OCI-M2 (cell line): ENCODE measurements around the gene LTA.
A peak's percentile ranks its signal among the peaks of the same experiment; 100 is the strongest.
"Not testable (repeated sequence)": the region's sequence is repeated elsewhere in the genome, so short reads cannot be mapped to it uniquely, and the experiment has no call there.

Source experiments
- DNase-seq: peaks from one replicate; lab custom pipeline; 2025; ENCODE audit not compliant: unreplicated experiment; lab: John Stamatoyannopoulos, UW

The LTA gene

GRCh38 chr6:31586599-31587281 lies 14.7 kb downstream of the LTA start:
- DNase-seq, result no peak

- DNase-seq, result no peak
These were observed 16.0 kb downstream of the LTA start for GRCh38 chr6:31587791-31588777.

GRCh38 chr6:31588871-31589650 lies 17.0 kb downstream of the LTA start:
- no peak for DNase-seq

DNA sequence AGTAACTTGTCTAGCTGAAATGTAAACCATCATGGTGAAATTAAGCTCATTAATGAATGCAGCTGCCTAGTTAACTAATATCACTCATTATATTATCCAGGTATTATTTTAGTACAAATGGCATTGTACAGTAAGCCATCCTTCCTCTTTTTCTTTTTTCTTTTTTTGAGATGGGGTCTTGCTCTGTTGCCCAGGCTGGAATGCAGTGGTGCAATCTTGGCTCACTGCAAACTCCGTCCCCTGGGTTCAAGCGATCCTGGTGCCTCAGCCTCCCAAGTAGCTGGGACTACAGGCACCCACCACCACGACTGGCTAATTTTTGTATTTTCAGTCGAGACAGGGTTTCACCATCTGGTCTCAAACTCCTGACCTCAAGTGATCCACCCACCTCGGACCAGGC lies 18.6 kb downstream of the LTA start:
- DNase-seq, result not testable (repeated sequence)

DNA sequence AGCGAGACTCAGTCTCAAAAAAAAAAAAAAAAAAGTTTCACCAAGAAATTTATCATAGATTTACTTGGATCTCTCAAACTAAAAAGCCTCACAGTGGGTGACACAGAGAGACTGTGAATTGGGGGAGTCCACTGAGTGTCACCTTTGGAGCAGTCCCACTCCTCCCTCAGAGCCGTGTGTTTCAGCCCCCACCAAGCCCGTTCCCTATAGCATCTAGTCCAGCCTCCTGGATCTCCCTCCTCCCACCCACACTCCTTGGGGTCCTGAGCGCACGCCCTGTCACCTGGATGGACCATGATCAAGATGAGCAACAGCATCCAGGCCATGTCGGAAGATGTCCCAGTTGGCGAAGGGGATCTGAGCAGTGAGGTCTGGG lies 20.3 kb downstream of the LTA start:
- DNase-seq, result no peak

- no peak for DNase-seq
These were observed 24.9 kb downstream of the LTA start for GRCh38 chr6:31597006-31597405.

DNA sequence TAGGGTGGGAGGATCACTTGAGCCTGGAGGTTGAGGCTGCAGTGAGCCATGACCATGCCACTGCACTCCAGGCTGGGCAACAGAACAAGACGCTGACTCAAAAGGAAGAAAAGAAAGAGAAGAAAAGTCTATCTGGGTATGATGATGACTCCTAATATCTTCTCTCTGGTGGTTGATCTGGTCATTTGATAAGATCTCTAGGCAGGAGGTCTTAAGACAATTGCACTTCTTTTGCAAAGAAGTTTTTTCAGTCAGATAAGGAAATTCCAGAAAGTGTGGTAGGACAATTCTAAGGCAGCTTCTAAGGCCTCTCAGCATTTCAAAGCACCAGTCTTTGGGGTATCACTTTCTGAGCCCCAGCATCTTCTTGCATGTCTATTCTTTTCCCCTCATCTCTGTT lies 35.2 kb downstream of the LTA start:
- no peak for DNase-seq

DNA sequence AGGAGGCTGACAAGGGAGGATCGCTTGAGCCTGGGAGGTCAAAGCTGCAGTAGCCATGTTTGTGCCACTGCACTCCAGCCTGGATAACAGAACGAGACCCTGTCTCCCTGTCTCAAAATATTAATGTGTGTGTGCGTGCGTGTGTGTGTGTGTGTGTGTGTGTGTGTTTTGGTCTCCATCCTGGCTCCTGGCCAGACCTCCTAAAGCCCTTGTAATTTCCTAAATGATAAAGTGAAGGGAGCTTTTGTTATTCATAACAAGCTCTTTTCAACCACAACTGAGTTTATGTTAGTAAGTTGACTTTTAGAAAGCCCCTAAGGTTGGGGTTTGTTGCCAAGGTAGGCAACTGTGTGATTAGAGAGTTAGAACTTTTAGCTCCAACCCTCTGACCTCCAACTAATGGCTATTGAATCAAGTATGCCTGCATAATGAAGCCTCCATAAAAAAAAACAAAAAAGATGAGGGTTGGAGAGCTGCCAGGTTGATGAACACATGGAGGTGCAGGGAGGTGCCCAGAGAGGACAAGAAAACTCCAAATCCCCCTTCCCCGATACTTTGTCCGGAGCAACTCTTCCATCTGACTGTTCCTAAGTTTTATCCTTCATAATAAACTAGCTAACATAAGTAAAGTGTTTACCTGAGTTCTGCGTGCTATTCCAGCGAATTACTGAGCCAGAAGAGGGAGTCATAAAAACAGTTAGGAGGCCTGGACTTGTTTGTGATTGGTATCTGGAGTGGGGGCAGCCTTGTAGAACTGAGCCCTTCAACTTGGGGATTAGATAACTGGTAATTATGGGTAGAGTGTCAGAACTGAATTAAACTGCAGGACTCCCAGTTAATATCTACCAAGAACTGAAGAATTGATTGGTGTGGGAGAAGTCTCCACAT lies 37.7 kb downstream of the LTA start:
- DNase-seq, result no peak

- DNase-seq, result no peak
These were observed 38.9 kb downstream of the LTA start for GRCh38 chr6:31610968-31611367.

- no peak for DNase-seq
These were observed 42.1 kb downstream of the LTA start for GRCh38 chr6:31614075-31614619.

- DNase-seq, result no peak
These were observed 42.8 kb downstream of the LTA start, which contains the start of gene AIF1 for GRCh38 chr6:31614684-31615578. Gene AIF1 (plus strand): TSS chr6:31615234. CDS start chr6:31615330, 96 bp downstream.

GRCh38 chr6:31615748-31616147 lies 43.7 kb downstream of the LTA start:
- no peak for DNase-seq

DNA sequence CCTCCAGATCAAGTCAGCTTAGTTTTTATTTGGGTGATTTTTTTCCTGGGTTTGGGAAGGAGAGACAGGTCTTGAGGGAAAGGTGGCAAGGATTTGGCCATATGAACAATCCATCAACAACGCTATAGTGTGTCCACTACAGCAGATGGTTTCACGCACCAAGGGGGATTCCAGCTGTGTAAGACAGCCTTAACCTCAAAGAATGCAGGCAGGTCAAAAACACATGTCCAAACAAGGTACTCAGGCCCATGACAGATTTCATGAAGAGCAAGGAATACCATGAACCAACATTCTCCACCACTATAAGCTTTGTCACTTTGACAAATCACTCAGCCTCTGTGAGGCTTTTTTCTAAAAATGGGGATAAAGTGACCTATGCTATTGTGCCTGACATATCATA lies 44.9 kb downstream of the LTA start:
- no peak for DNase-seq

- peak; percentile 97 for DNase-seq
These were observed 47.9 kb downstream of the LTA start for GRCh38 chr6:31619805-31620585.

DNA sequence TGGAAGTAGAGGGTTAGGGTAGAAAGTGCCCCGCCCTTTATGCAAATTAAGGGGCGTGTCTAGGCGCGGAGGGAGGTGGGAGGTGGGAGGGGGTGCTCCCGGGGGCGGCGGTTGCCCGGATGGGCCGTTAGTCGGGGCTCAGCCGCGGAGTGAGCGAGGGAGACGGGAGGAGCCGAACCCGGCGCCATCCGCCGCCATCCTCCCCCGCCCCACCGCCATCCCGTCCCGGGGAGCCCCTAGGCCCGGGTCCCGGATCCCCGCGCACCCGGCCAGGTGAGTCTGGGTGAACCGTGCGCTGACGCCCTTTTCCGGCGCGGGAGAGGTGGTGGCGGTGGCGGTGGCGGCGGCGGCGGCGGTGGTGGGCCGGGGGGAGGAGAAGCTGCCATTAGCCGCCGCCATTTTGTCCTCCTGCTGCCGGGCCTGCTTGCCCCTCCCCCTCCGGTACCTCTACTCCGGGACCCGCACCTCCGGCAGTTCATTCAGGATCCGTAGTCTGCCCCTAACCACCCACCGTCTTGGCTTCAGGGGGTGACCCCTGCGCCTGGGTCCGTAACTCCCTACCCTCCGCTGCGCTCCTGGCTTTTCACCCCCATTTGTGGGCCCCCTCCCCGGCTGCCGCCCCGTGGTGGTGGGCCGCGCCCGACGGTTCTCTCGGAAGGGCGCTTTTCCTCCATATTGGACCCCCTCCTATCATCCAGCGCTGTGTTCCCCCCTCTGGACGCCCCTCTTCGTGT lies 48.7 kb downstream of the LTA start, which contains the start of gene PRRC2A:
Gene PRRC2A (plus strand): TSS at position 130 of the 734 bp plus-strand sequence. CDS start 2,075 bp downstream, outside the sequence.
- no peak for DNase-seq

DNA sequence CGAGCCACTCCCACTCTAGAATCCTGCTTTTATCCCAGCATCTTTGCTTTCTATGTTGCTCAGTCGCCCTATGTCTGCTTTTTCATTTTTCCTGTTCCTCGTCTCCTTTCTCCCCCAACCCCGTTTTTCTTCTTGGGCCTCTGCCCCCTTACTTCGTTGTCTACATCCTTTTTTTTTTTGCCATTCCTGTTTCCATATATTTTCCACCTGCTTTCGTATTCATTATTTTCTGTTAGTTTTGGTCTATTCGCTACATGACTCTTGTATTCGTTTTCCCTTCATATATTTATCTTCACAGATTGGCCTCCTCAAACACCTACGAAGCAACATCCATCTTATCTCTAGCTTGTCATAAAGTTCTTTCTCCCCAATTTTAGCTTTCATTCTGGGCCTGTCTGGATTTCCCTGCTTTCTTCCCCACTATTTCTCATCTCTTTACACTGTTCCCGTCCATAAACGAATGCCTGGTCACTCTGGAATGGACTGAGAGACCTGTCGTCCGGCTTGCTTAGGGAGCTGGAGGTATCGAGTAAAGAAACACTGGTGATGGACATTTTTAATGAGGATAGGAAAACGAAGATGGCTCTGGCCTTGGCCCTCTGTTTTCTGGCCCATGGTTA lies 49.3 kb downstream of the LTA start:
- DNase-seq, result no peak

- DNase-seq, result no peak
These were observed 49.9 kb downstream of the LTA start for GRCh38 chr6:31621991-31622390.
